DOHH2 (cell line): ENCODE data around the gene MTARC2.

Experiments
- H3F3A ChIP-seq: fragments of 200-600 bp; sonication (generic), shearing (Covaris generic); 2 replicates; pipeline ENCODE4 v1.6.0; 2016; ENCODE audit warnings: antibody characterized with exemption, mild to moderate bottlenecking; ENCODE audit not compliant: control insufficient read depth, insufficient read depth
- H3K27ac ChIP-seq: fragments of 200-600 bp; sonication (generic); 2 replicates; pipeline ENCODE4 v1.5.1; 2014; ENCODE audit warnings: low read depth, mild to moderate bottlenecking, low read length, moderate library complexity
- H3K27me3 ChIP-seq: fragments of 200-600 bp; sonication (generic); 2 replicates; pipeline ENCODE4 v1.6.1; 2014; ENCODE audit warnings: mild to moderate bottlenecking, low read length, mixed read lengths; ENCODE audit not compliant: control insufficient read depth
- H3K36me3 ChIP-seq: fragments of 200-600 bp; sonication (generic); 2 replicates; pipeline ENCODE4 v1.6.1; 2014; ENCODE audit warnings: mild to moderate bottlenecking, low read length, moderate library complexity, mixed read lengths; ENCODE audit not compliant: control insufficient read depth
- H3K4me1 ChIP-seq: fragments of 200-600 bp; sonication (generic); 2 replicates; pipeline ENCODE4 v1.6.1; 2014; ENCODE audit warnings: mild to moderate bottlenecking, low read length, mixed read lengths; ENCODE audit not compliant: control insufficient read depth
- H3K4me2 ChIP-seq: fragments of 200-600 bp; sonication (generic); 2 replicates; pipeline ENCODE4 v1.6.0; 2014; ENCODE audit warnings: mild to moderate bottlenecking, low read length, moderate library complexity
- H3K4me3 ChIP-seq: fragments of 200-600 bp; sonication (generic); 2 replicates; pipeline ENCODE4 v1.5.1; 2014; ENCODE audit warnings: mild to moderate bottlenecking, low read length, mixed read lengths
- H3K79me2 ChIP-seq: fragments of 200-600 bp; sonication (generic); 2 replicates; pipeline ENCODE4 v1.6.1; 2014; ENCODE audit warnings: mild to moderate bottlenecking, low read length, mixed read lengths; ENCODE audit not compliant: control insufficient read depth
- H3K9me2 ChIP-seq: fragments of 200-600 bp; sonication (generic); replicated peaks from 2 replicates; pipeline ENCODE4 v1.6.1; 2014; ENCODE audit warnings: mild to moderate bottlenecking, low read length, mixed read lengths; ENCODE audit not compliant: control insufficient read depth
- H3K9me3 ChIP-seq: fragments of 200-600 bp; sonication (generic); 2 replicates; pipeline ENCODE4 v1.6.1; 2014; ENCODE audit warnings: antibody characterized with exemption, low read length, mixed read lengths; ENCODE audit not compliant: control insufficient read depth, insufficient read depth
- H4K20me1 ChIP-seq: fragments of 200-600 bp; sonication (generic); 2 replicates; pipeline ENCODE4 v1.6.0; 2014; ENCODE audit warnings: low read depth, mild to moderate bottlenecking, antibody characterized with exemption, low read length, moderate library complexity; ENCODE audit not compliant: control insufficient read depth, insufficient read depth
- CTCF ChIP-seq: fragments of 200-600 bp; sonication (generic); IDR thresholded peaks from one replicate; pipeline ENCODE4 v1.5.1; 2014; ENCODE audit warnings: antibody characterized with exemption, mild to moderate bottlenecking, low read depth, low read length; ENCODE audit not compliant: poor library complexity, severe bottlenecking
- EZH2phosphoT487 ChIP-seq: fragments of 200-600 bp; sonication (generic); IDR thresholded peaks from 2 replicates; pipeline ENCODE4 v1.6.1; 2017; ENCODE audit warnings: borderline replicate concordance, mild to moderate bottlenecking, antibody characterized with exemption, low read length, moderate library complexity, mixed read lengths

The MTARC2 gene

GRCh38 chr1:220810179-220810653, 62.1 kb downstream of the MTARC2 start:
- H3K4me1 ChIP-seq, result no peaks in the 10 kb centered on the region
- H3K9me3 ChIP-seq, result no peaks in the 10 kb centered on the region
- H3K9me2 ChIP-seq, result no peaks in the 10 kb centered on the region
- no peaks in the 10 kb centered on the region for H3F3A ChIP-seq
- H3K4me2 ChIP-seq, result peak overlapping the region; percentile 54
- peaks cover 7% of the 10 kb centered on the region; the same call in 1 of the 2 replicates for H3K27me3 ChIP-seq
- TF ChIP-seq CTCF (peak; percentile 83), EZH2phosphoT487 (no peak)
- 0 out of 2 replicates have a peak, but pooled peaks cover 3% of the 10 kb centered on the region for H4K20me1 ChIP-seq
- H3K27ac ChIP-seq, result no peak overlapping the region
- H3K36me3 ChIP-seq, result no peaks in the 10 kb centered on the region
- no peaks in the 10 kb centered on the region for H3K79me2 ChIP-seq
- peak overlapping the region; percentile 44 for H3K4me3 ChIP-seq

- Histone ChIP-seq H3K9me2 (no peaks in the 10 kb centered on the region), H3K79me2 (no peaks in the 10 kb centered on the region), H3K4me3 (no peak overlapping the region), H3K4me2 (no peak overlapping the region), H3K27ac (no peak overlapping the region), H3K27me3 (peaks cover 7% of the 10 kb centered on the region; the same call in 1 of the 2 replicates), H4K20me1 (0 out of 2 replicates have a peak, but pooled peaks cover 3% of the 10 kb centered on the region), H3K4me1 (no peaks in the 10 kb centered on the region), H3F3A (no peaks in the 10 kb centered on the region), H3K36me3 (no peaks in the 10 kb centered on the region), H3K9me3 (no peaks in the 10 kb centered on the region)
- TF ChIP-seq EZH2phosphoT487, result no peak
Measured at GRCh38 chr1:220810963-220811362, 62.8 kb downstream of the MTARC2 start.

GRCh38 chr1:220811695-220812094, 63.6 kb downstream of the MTARC2 start:
- Histone ChIP-seq H3K4me1 (no peaks in the 10 kb centered on the region), H4K20me1 (0 out of 2 replicates have a peak, but pooled peaks cover 3% of the 10 kb centered on the region), H3K27me3 (0 out of 2 replicates have a peak, but pooled peaks cover 4% of the 10 kb centered on the region), H3K79me2 (no peaks in the 10 kb centered on the region), H3K4me2 (no peak overlapping the region), H3K36me3 (no peaks in the 10 kb centered on the region), H3K27ac (no peak overlapping the region), H3F3A (no peaks in the 10 kb centered on the region), H3K4me3 (no peak overlapping the region), H3K9me3 (no peaks in the 10 kb centered on the region), H3K9me2 (no peaks in the 10 kb centered on the region)
- TF ChIP-seq CTCF (no peak), EZH2phosphoT487 (no peak)

- Histone ChIP-seq H3K9me2 (no peaks in the 10 kb centered on the region), H3K4me2 (no peak overlapping the region), H3F3A (no peaks in the 10 kb centered on the region), H3K79me2 (no peaks in the 10 kb centered on the region), H3K4me1 (no peaks in the 10 kb centered on the region), H3K27me3 (0 out of 2 replicates have a peak, but pooled peaks cover 4% of the 10 kb centered on the region), H3K9me3 (no peaks in the 10 kb centered on the region), H3K4me3 (no peak overlapping the region), H3K36me3 (no peaks in the 10 kb centered on the region), H3K27ac (no peak overlapping the region), H4K20me1 (0 out of 2 replicates have a peak, but pooled peaks cover 3% of the 10 kb centered on the region)
- TF ChIP-seq CTCF (no peak), EZH2phosphoT487 (no peak)
Measured at GRCh38 chr1:220812308-220812707, 64.2 kb downstream of the MTARC2 start.
